ENCODE measurements around the gene MUS81.

The MUS81 gene

GRCh38 chr11:65897020-65897471, 36.8 kb downstream of the MUS81 start:
- Histone ChIP-seq H3F3A (ENCODE audit: insufficient read depth) (peaks cover 10% of the 10 kb centered on the region), H2AFZ (ENCODE audit: low read depth, low read length, severe bottlenecking) (no peak overlapping the region), H4K20me1 (ENCODE audit: low read depth, low read length) (no peaks in the 10 kb centered on the region), H3K9me3 (ENCODE audit: insufficient read depth, low read length) (no peaks in the 10 kb centered on the region), H3K9ac (ENCODE audit: low read length) (no peak overlapping the region), H3K79me2 (ENCODE audit: insufficient read depth, low read length) (0 out of 2 replicates have a peak, but pooled peaks cover 1% of the 10 kb centered on the region), H3K4me2 (ENCODE audit: low read depth, low read length, poor library complexity, severe bottlenecking) (no peak overlapping the region), H3K4me3 (ENCODE audit: insufficient read depth, low read length, poor library complexity, severe bottlenecking) (no peak overlapping the region), H3K9me2 (replicated peaks; ENCODE audit: insufficient read depth, low read length) (no peaks in the 10 kb centered on the region), H3K36me3 (ENCODE audit: low read length) (no peaks in the 10 kb centered on the region), H3K27ac (ENCODE audit: low read depth, low read length) (no peak overlapping the region), H3K27me3 (ENCODE audit: low read length) (no peaks in the 10 kb centered on the region)
- TF ChIP-seq EZH2phosphoT487 (conservative IDR thresholded peaks at IDR 0.05; ENCODE audit: low read length): no peak
- no peak for TF ChIP-seq CTCF (IDR thresholded peaks at IDR 0.05; ENCODE audit: insufficient read depth, low read length, poor library complexity, severe bottlenecking)

- no peaks in the 10 kb centered on the region for H4K20me1 ChIP-seq (ENCODE audit: low read depth, low read length)
- H3K9ac ChIP-seq (ENCODE audit: low read length): no peak overlapping the region
- H3F3A ChIP-seq (ENCODE audit: insufficient read depth): no peaks in the 10 kb centered on the region
- H2AFZ ChIP-seq (ENCODE audit: low read depth, low read length, severe bottlenecking): no peak overlapping the region
- H3K9me2 ChIP-seq (replicated peaks; ENCODE audit: insufficient read depth, low read length): no peaks in the 10 kb centered on the region
- H3K9me3 ChIP-seq (ENCODE audit: insufficient read depth, low read length): no peaks in the 10 kb centered on the region
- H3K4me3 ChIP-seq (ENCODE audit: insufficient read depth, low read length, poor library complexity, severe bottlenecking): no peak overlapping the region
- no peaks in the 10 kb centered on the region for H3K36me3 ChIP-seq (ENCODE audit: low read length)
- no peak overlapping the region for H3K27ac ChIP-seq (ENCODE audit: low read depth, low read length)
- no peak for TF ChIP-seq CTCF (IDR thresholded peaks at IDR 0.05; ENCODE audit: insufficient read depth, low read length, poor library complexity, severe bottlenecking)
- no peak for TF ChIP-seq EZH2phosphoT487 (conservative IDR thresholded peaks at IDR 0.05; ENCODE audit: low read length)
- no peaks in the 10 kb centered on the region for H3K27me3 ChIP-seq (ENCODE audit: low read length)
- no peaks in the 10 kb centered on the region for H3K79me2 ChIP-seq (ENCODE audit: insufficient read depth, low read length)
- H3K4me2 ChIP-seq (ENCODE audit: low read depth, low read length, poor library complexity, severe bottlenecking): no peak overlapping the region
Measured at GRCh38 chr11:65898656-65899355, 38.6 kb downstream of the MUS81 start.

- H3K79me2 ChIP-seq (ENCODE audit: insufficient read depth, low read length): no peaks in the 10 kb centered on the region
- no peak overlapping the region for H2AFZ ChIP-seq (ENCODE audit: low read depth, low read length, severe bottlenecking)
- TF ChIP-seq EZH2phosphoT487 (conservative IDR thresholded peaks at IDR 0.05; ENCODE audit: low read length): no peak
- no peak for TF ChIP-seq CTCF (IDR thresholded peaks at IDR 0.05; ENCODE audit: insufficient read depth, low read length, poor library complexity, severe bottlenecking)
- no peak overlapping the region for H3K4me3 ChIP-seq (ENCODE audit: insufficient read depth, low read length, poor library complexity, severe bottlenecking)
- H3F3A ChIP-seq (ENCODE audit: insufficient read depth): no peaks in the 10 kb centered on the region
- H3K27me3 ChIP-seq (ENCODE audit: low read length): no peaks in the 10 kb centered on the region
- H3K27ac ChIP-seq (ENCODE audit: low read depth, low read length): no peak overlapping the region
- no peaks in the 10 kb centered on the region for H3K36me3 ChIP-seq (ENCODE audit: low read length)
- no peaks in the 10 kb centered on the region for H3K9me2 ChIP-seq (replicated peaks; ENCODE audit: insufficient read depth, low read length)
- H3K9me3 ChIP-seq (ENCODE audit: insufficient read depth, low read length): no peaks in the 10 kb centered on the region
- H4K20me1 ChIP-seq (ENCODE audit: low read depth, low read length): no peaks in the 10 kb centered on the region
- peak overlapping the region; percentile 53 for H3K4me2 ChIP-seq (ENCODE audit: low read depth, low read length, poor library complexity, severe bottlenecking)
- H3K9ac ChIP-seq (ENCODE audit: low read length): 0 out of 2 replicates have a peak overlapping the region, but pooled peaks have one; percentile 6
Measured at GRCh38 chr11:65899356-65900124, 39.3 kb downstream of the MUS81 start.
